Effector memory CD4-positive, alpha-beta T cell (primary cell): ENCODE measurements around the gene PZP.
"Not testable (repeated sequence)": the region's sequence is repeated elsewhere in the genome, so short reads cannot be mapped to it uniquely, and the experiment has no call there.

Experiments used
- DNase-seq, 3 donors: peaks; one replicate each; pipeline ENCODE4 v3.0.0-alpha.2; 2020
- H3K27ac ChIP-seq: 2 replicates; pipeline ENCODE4 v1.7.0; 2013; ENCODE audit warnings: mild to moderate bottlenecking, low read length, moderate library complexity; ENCODE audit not compliant: insufficient read depth, poor library complexity, severe bottlenecking
- H3K27me3 ChIP-seq: replicated peaks from 2 replicates; pipeline ENCODE4 v1.7.0; 2013; ENCODE audit warnings: mild to moderate bottlenecking, low read length; ENCODE audit not compliant: insufficient read depth, control insufficient read depth, poor library complexity, severe bottlenecking
- H3K36me3 ChIP-seq: 2 replicates; pipeline ENCODE4 v1.7.0; 2013; ENCODE audit warnings: mild to moderate bottlenecking, low read length, moderate library complexity; ENCODE audit not compliant: control insufficient read depth, insufficient read depth
- H3K4me1 ChIP-seq: 2 replicates; pipeline ENCODE4 v1.7.0; 2013; ENCODE audit warnings: low read length, mild to moderate bottlenecking; ENCODE audit not compliant: control insufficient read depth, insufficient read depth, poor library complexity, severe bottlenecking
- H3K4me3 ChIP-seq: 2 replicates; pipeline ENCODE4 v1.7.0; 2013; ENCODE audit warnings: low read length, low read depth, mild to moderate bottlenecking; ENCODE audit not compliant: insufficient read depth, poor library complexity, severe bottlenecking
- H3K9me3 ChIP-seq: 2 replicates; pipeline ENCODE4 v1.7.0; 2013; ENCODE audit warnings: mild to moderate bottlenecking, low read length, moderate library complexity; ENCODE audit not compliant: control insufficient read depth
- total RNA-seq, 3 donors: gene quantifications; one replicate each; lab custom pipeline; 2026; lab: John Stamatoyannopoulos, UW

PZP gene
- 0 to 0.17 (median 0) reads per million in 3 donors for total RNA-seq

- no peaks in the 10 kb centered on the region for H3K27me3 ChIP-seq
- H3K27ac ChIP-seq: no peak within 1 kb of the TSS
- no peak within 1 kb of the TSS for H3K4me3 ChIP-seq
- H3K36me3 ChIP-seq: no peaks in the 10 kb centered on the region
- DNase-seq: no peak
- H3K4me1 ChIP-seq: no peaks in the 10 kb centered on the region
- H3K9me3 ChIP-seq: no peaks in the 10 kb centered on the region
Observed at GRCh38 chr12:9208229-9208628, at the start of gene PZP. PZP (minus strand) TSS chr12:9208395; CDS start chr12:9208341, 54 bp downstream.

DNA sequence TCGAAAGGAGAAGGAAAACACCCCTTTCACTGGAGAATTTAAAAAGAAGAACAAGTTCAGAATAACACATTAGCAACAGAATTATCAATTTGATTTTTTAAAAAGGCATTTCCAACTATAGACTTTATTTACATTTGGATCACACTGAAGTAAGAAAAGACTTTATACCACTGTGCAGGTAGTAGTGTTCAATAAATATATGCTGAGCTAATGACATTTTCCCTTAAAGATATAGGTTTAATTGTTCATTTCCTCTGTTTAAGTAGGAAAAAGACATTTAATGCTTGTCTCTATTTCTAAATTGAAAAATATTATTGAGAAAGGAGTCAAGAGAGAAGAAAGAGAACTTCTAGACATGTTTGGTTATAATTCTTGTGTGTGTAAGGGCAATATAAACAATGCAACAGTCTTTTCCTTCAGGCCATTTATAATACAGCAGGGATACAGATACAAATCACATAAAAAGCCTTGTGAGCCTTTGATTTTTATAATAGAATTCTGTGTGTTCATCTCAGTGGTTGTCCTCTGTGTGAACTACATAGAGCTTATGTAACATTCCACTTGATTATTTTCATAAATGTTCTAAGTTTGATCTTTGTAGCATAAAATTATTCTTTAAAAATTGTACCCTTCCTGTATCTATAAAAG lies 48.7 kb upstream of the PZP start:
- no peaks in the 10 kb centered on the region for H3K4me1 ChIP-seq
- no peaks in the 10 kb centered on the region for H3K9me3 ChIP-seq
- DNase-seq: no peak
- no peak overlapping the region for H3K27ac ChIP-seq
- no peak overlapping the region for H3K4me3 ChIP-seq
- H3K27me3 ChIP-seq: no peaks in the 10 kb centered on the region
- H3K36me3 ChIP-seq: no peaks in the 10 kb centered on the region

DNA sequence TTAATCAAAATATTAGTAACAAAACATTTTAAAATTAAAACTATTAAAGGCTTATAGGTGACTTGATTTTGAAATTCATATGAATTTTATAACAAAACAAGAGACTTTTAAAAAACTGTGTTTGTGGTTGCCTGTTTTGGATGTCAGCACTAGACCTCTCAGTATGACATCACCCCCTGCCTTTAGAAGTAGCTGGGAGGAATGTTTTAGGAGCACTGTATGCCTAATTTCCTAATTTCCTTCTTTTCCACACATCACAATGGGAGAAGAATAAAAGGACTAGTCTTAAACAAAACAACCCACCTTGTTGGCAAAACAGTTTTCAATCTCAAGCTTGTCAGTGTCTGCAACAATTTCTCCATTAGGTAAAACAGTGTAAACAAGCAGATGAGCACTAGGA lies 48.1 kb upstream of the PZP start:
- Histone ChIP-seq H3K27me3 (no peaks in the 10 kb centered on the region), H3K4me3 (no peak overlapping the region), H3K27ac (no peak overlapping the region), H3K36me3 (no peaks in the 10 kb centered on the region), H3K4me1 (no peaks in the 10 kb centered on the region), H3K9me3 (no peaks in the 10 kb centered on the region)
- DNase-seq: no peak

- no peaks in the 10 kb centered on the region for H3K4me1 ChIP-seq
- no peak overlapping the region for H3K4me3 ChIP-seq
- no peaks in the 10 kb centered on the region for H3K36me3 ChIP-seq
- H3K9me3 ChIP-seq: no peaks in the 10 kb centered on the region
- no peaks in the 10 kb centered on the region for H3K27me3 ChIP-seq
- DNase-seq: no peak
- H3K27ac ChIP-seq: no peak overlapping the region
Observed at GRCh38 chr12:9255837-9256236, 47.6 kb upstream of the PZP start.

DNA sequence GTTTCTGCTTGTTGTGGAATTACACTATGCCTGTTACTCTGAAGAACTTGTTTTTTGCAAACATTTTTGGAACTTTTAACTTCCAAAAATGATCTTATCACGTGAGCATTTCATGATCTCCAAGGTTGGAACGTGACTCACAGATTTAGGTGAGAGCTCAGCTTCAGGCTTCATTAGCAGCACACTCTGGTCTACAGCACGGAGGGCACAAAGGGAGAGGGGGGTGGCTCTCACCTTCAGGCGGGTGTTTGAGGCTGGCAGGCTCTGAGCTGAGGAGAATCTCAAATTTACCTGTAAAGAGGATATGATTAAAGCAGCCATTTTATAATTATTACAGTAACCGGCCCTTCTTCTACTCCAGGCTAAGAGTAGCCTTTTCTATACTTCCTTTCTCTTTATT lies 45.3 kb upstream of the PZP start:
- no peaks in the 10 kb centered on the region for H3K4me1 ChIP-seq
- H3K9me3 ChIP-seq: no peaks in the 10 kb centered on the region
- no peaks in the 10 kb centered on the region for H3K27me3 ChIP-seq
- no peaks in the 10 kb centered on the region for H3K36me3 ChIP-seq
- H3K4me3 ChIP-seq: no peak overlapping the region
- DNase-seq: no peak
- no peak overlapping the region for H3K27ac ChIP-seq

- DNase-seq, H3K27me3 ChIP-seq, H3K4me3 ChIP-seq, H3K36me3 ChIP-seq, H3K4me1 ChIP-seq, H3K9me3 ChIP-seq, H3K27ac ChIP-seq: not testable (repeated sequence)
Observed at GRCh38 chr12:9252791-9253190, 44.6 kb upstream of the PZP start.

DNA sequence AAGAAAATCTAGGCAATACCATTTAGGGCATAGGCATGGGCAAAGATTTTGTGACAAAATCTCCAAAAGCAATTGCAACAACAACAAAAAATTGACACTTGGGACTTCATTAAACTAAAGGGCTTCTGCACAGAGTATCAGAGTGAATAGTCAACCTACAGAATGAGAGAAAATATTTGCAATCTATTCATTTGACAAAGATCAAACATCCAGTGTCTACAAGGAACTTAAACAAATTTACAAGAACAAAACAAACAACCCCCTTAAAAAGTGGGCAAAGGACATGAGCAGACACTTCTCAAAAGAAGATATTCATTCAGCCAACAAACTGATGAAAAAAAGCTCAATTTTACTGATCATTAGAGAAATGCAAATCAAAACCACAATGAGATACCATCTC lies 44.1 kb upstream of the PZP start:
- no peaks in the 10 kb centered on the region for H3K36me3 ChIP-seq
- H3K27me3 ChIP-seq: no peaks in the 10 kb centered on the region
- no peak overlapping the region for H3K4me3 ChIP-seq
- H3K9me3 ChIP-seq: no peaks in the 10 kb centered on the region
- no peak overlapping the region for H3K27ac ChIP-seq
- H3K4me1 ChIP-seq: no peaks in the 10 kb centered on the region
- no peak for DNase-seq

GRCh38 chr12:9248435-9248834 lies 40.2 kb upstream of the PZP start:
- no peaks in the 10 kb centered on the region for H3K36me3 ChIP-seq
- H3K4me1 ChIP-seq: no peaks in the 10 kb centered on the region
- H3K27me3 ChIP-seq: no peaks in the 10 kb centered on the region
- no peak overlapping the region for H3K27ac ChIP-seq
- DNase-seq: no peak
- no peak overlapping the region for H3K4me3 ChIP-seq
- H3K9me3 ChIP-seq: no peaks in the 10 kb centered on the region

DNA sequence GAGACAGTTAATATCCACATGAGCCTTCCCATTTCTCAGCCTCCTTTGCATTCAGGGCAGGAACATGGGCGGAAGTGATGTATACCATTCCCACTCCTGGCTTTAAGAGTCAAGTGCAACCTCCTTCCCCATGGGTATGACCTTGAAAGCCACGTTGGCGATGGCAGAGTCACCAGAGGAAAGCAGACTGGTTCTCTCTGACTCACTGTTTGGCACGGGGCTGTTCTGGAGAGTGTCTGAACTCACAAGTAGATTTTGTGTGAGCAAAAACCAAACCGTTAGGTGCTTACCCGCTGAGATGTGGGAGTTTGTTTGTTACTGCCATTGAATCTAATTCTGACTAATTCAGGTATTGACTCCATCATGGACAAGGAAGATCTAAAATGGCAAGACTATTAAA lies 36.7 kb upstream of the PZP start:
- H3K4me1 ChIP-seq: peaks cover 4% of the 10 kb centered on the region
- H3K4me3 ChIP-seq: no peak overlapping the region
- no peak for DNase-seq
- no peaks in the 10 kb centered on the region for H3K9me3 ChIP-seq
- H3K27ac ChIP-seq: no peak overlapping the region
- H3K27me3 ChIP-seq: no peaks in the 10 kb centered on the region
- no peaks in the 10 kb centered on the region for H3K36me3 ChIP-seq

GRCh38 chr12:9243999-9244649 lies 35.9 kb upstream of the PZP start:
- H3K27ac ChIP-seq: no peak overlapping the region
- no peak for DNase-seq
- no peaks in the 10 kb centered on the region for H3K36me3 ChIP-seq
- no peaks in the 10 kb centered on the region for H3K27me3 ChIP-seq
- H3K9me3 ChIP-seq: no peaks in the 10 kb centered on the region
- no peak overlapping the region for H3K4me3 ChIP-seq
- H3K4me1 ChIP-seq: peaks cover 4% of the 10 kb centered on the region
